Pancreas (tissue), 10 donors: ENCODE measurements around the gene CAPN5. TPM values are rescaled to one million over a fixed set of nuclear protein-coding genes. Genes with fewer than 3 reads are reported as not detected.
A peak's percentile ranks its signal among the peaks of the same experiment; 100 is the strongest.

Experiments
- ATAC-seq, 4 donors: fragments of 200-7000 bp; cut with Tn5 transposase; one replicate each; pipeline versions ENCODE4 v1.8.0 to v1.9.1; 2020; ENCODE audit warnings: mild to moderate bottlenecking in 4 of 4, moderate library complexity in 4 of 4
- DNase-seq, 6 donors: peaks; one replicate each; pipeline ENCODE4 v3.0.0-alpha.2; 2020
- FAIRE-seq: peaks from 2 replicates; lab custom pipeline; 2012; peaks lifted over from hg19 to GRCh38; lab: Jason Lieb, UNC
- H3K27ac ChIP-seq, 4 donors: fragments of 200-600 bp; sonication (generic); 1 replicate in 3 of 4; 2 replicates in 1 of 4; pipeline versions ENCODE4 v1.5.0 to v1.8.0; 2020
- H3K27me3 ChIP-seq, 4 donors: fragments of 200-600 bp; one replicate each; pipeline ENCODE4 v1.8.0; 2021
- H3K36me3 ChIP-seq, 3 donors: fragments of 200-600 bp; sonication (generic) in 1 of 3; one replicate each; pipeline versions ENCODE4 v1.5.0 to v1.8.0; 2020 to 2021
- H3K4me1 ChIP-seq, 3 donors: fragments of 200-600 bp; one replicate each; pipeline ENCODE4 v1.8.0; 2021
- H3K4me3 ChIP-seq, 4 donors: fragments of 200-600 bp; sonication (generic) in 2 of 4; one replicate each; pipeline versions ENCODE4 v1.5.0 to v1.8.0; 2020 to 2021
- H3K9me3 ChIP-seq, 4 donors: fragments of 200-600 bp; one replicate each; pipeline ENCODE4 v1.8.0; 2021
- CTCF ChIP-seq, 4 donors: fragments of 200-600 bp; sonication (generic) in 3 of 4; IDR thresholded peaks; one replicate each; pipeline versions ENCODE4 v1.5.0 to v1.8.0; 2021; ENCODE audit warnings: antibody characterized with exemption in 4 of 4
- WGBS, 2 donors: extraction: QIAGEN DNeasy Blood & Tissue Kit; methylation state at CpG; one replicate each; pipeline ENCODE4 v1.1.7; 2013; 5-methylcytosine and 5-hydroxymethylcytosine counted together
- intact Hi-C, 3 donors: fragments of 100-400 bp; cut with DNase I; formaldehyde crosslinking; loops; one replicate each; pipeline versions ENCODE4 v1.11.1 to v1.14.2; 2022
- polyA plus RNA-seq, 2 donors: library from polyadenylated mRNA; stranded (reverse); fragments of 200-250 nt; gene quantifications; one replicate each; pipeline ENCODE4 v1.2.3, GENCODE V29; 2013
- total RNA-seq, 6 donors: library from RNA; stranded (reverse); fragmentation: NEBNext Ultra II Directional in 4 of 6; extraction: Animal tissue kit (Norgen Biotek cat#: 25700) in 4 of 6; gene quantifications; one replicate each; pipeline versions ENCODE4 v1.2.1 to v1.2.4, GENCODE V29; 2021 to 2023
- donor health status: healthy with polysubstance abuse.
- donor health status: DM: no; HTN: no; CAD: no; lungs with moderate emphysema.
- donor health status: DM: no; HTN: no; CAD: no.
- donor health status: control.
- donor health status: control.
- donor health status: Bipolar disorder and iron deficiency.
- donor health status: DM: yes; HTN: yes; CAD: no.
- donor health status: DM: no; HTN: no; CAD: no.
- donor health status: DM: no; HTN: no; CAD: no.
- donor health status: DM: yes; HTN: yes; CAD: no.

CAPN5 gene
- total and polyA plus RNA-seq, 8 donors, result 3.3 to 11.0 (median 6.1) TPM

- peak in 4 of 6 donors; percentile 12 to 58 (median 40) for DNase-seq
- Histone ChIP-seq H3K4me3 (no peak overlapping the region), H3K9me3 (no peaks in the 10 kb centered on the region), H3K4me1 (peaks cover 0 to 38% (median 28%) of the 10 kb centered on the region in 3 donors), H3K27me3 (no peaks in the 10 kb centered on the region), H3K27ac (no peak overlapping the region), H3K36me3 (no peaks in the 10 kb centered on the region)
- FAIRE-seq, result no peak
- WGBS, 2 donors, result 89 to 90% methylated on average over 25 of the region's 25 CpGs
- intact Hi-C loops, result loop anchor here in 1 of 3 donors (5.0 kb wide), 1 partner anchor 32 kb away; no protein-coding TSS in a partner anchor
- no peak for TF ChIP-seq CTCF (IDR thresholded peaks at IDR 0.05)
- ATAC-seq, result peak in 2 of 4 donors; percentile 5 to 22
Measured at GRCh38 chr11:77084581-77085191, 17.9 kb downstream of the CAPN5 start.

GRCh38 chr11:77085652-77086051 is 18.9 kb downstream of the CAPN5 start:
- Histone ChIP-seq H3K4me3 (no peak overlapping the region), H3K27me3 (no peaks in the 10 kb centered on the region), H3K27ac (no peak overlapping the region), H3K36me3 (no peaks in the 10 kb centered on the region), H3K9me3 (no peaks in the 10 kb centered on the region), H3K4me1 (peaks cover 0 to 38% (median 28%) of the 10 kb centered on the region in 3 donors)
- no peak for TF ChIP-seq CTCF (IDR thresholded peaks at IDR 0.05)
- no peak for FAIRE-seq
- intact Hi-C loops, result loop anchor here in 1 of 3 donors (5.0 kb wide), 1 partner anchor 33 kb away; no protein-coding TSS in a partner anchor
- peak in 4 of 6 donors; percentile 1 to 48 (median 27) for DNase-seq
- 92 to 99% methylated on average over 6 of the region's 6 CpGs for WGBS, 2 donors
- ATAC-seq, result no peak

- peaks cover 0 to 38% (median 28%) of the 10 kb centered on the region in 3 donors for H3K4me1 ChIP-seq
- peak overlapping the region in 1 of 4 donors; percentile 19 for H3K27ac ChIP-seq
- no peak for TF ChIP-seq CTCF (IDR thresholded peaks at IDR 0.05)
- intact Hi-C loops, result loop anchor here in 1 of 3 donors (5.0 kb wide), 1 partner anchor 34 kb away; no protein-coding TSS in a partner anchor
- H3K27me3 ChIP-seq, result no peaks in the 10 kb centered on the region
- DNase-seq, result peak; percentile 52 to 74 (median 70)
- no peaks in the 10 kb centered on the region for H3K36me3 ChIP-seq
- ATAC-seq, result peak; percentile 67 to 71 (median 70)
- 66 to 70% methylated on average over 23 of the region's 23 CpGs for WGBS, 2 donors
- no peak overlapping the region for H3K4me3 ChIP-seq
- no peak for FAIRE-seq
- no peaks in the 10 kb centered on the region for H3K9me3 ChIP-seq
Measured at GRCh38 chr11:77086521-77087472, 20.0 kb downstream of the CAPN5 start.

GRCh38 chr11:77087723-77088225 is 21.0 kb downstream of the CAPN5 start:
- Histone ChIP-seq H3K9me3 (no peaks in the 10 kb centered on the region), H3K27ac (no peak overlapping the region), H3K4me1 (peaks cover 0 to 38% (median 28%) of the 10 kb centered on the region in 3 donors), H3K27me3 (no peaks in the 10 kb centered on the region), H3K36me3 (no peaks in the 10 kb centered on the region), H3K4me3 (no peak overlapping the region)
- 94 to 96% methylated on average over 9 of the region's 9 CpGs for WGBS, 2 donors
- ATAC-seq, result no peak
- no peak for TF ChIP-seq CTCF (IDR thresholded peaks at IDR 0.05)
- intact Hi-C loops, result loop anchor here in 1 of 3 donors (5.0 kb wide), 1 partner anchor 35 kb away; no protein-coding TSS in a partner anchor
- no peak for FAIRE-seq
- DNase-seq, result peak in 3 of 6 donors; percentile 26 to 60 (median 46)
